GM13977 (cell line): ENCODE data around the gene SYPL2.
"Not testable (repeated sequence)": the region's sequence is repeated elsewhere in the genome, so short reads cannot be mapped to it uniquely, and the experiment has no call there.

ENCODE experiments used
- DNase-seq: peaks from one replicate; pipeline ENCODE4 v3.0.0; 2012; ENCODE audit warnings: low spot score
- CTCF ChIP-seq: IDR thresholded peaks from 2 replicates; pipeline ENCODE4 v1.5.1; 2012; ENCODE audit warnings: mild to moderate bottlenecking, control low read depth; ENCODE audit not compliant: insufficient read depth; ENCODE audit errors: extremely low read depth, missing control alignments
- in situ Hi-C: fragments of 300-500 bp; cut with MboI; formaldehyde crosslinking; loops from one replicate; pipeline ENCODE4 v1.12.0; 2022; ENCODE audit warnings: low sequenced_read_pairs, low pct_unique_long_range_greater_than_20kb, mixed read lengths, inconsistent platforms; ENCODE audit not compliant: unreplicated experiment

SYPL2 gene

GRCh38 chr1:109432336-109432735 is 34.0 kb upstream of the SYPL2 start:
- in situ Hi-C loops, result no loop called here
- DNase-seq, result no peak
- no peak for TF ChIP-seq CTCF

- DNase-seq, result no peak
- in situ Hi-C loops, result no loop called here
- no peak for TF ChIP-seq CTCF
These were observed 33.0 kb upstream of the SYPL2 start for GRCh38 chr1:109433322-109433721.

GRCh38 chr1:109434484-109434883 is 31.9 kb upstream of the SYPL2 start:
- in situ Hi-C loops, result no loop called here
- TF ChIP-seq CTCF, result no peak
- no peak for DNase-seq

GRCh38 chr1:109438798-109439297 is 27.5 kb upstream of the SYPL2 start:
- peak; percentile 40 for DNase-seq
- no peak for TF ChIP-seq CTCF
- in situ Hi-C loops, result no loop called here

GRCh38 chr1:109441069-109441468 is 25.3 kb upstream of the SYPL2 start:
- DNase-seq, result no peak
- in situ Hi-C loops, result no loop called here
- TF ChIP-seq CTCF, result no peak

GRCh38 chr1:109443476-109443875 is 22.9 kb upstream of the SYPL2 start:
- TF ChIP-seq CTCF, result no peak
- in situ Hi-C loops, result no loop called here
- no peak for DNase-seq

- no peak for DNase-seq
- TF ChIP-seq CTCF, result no peak
- in situ Hi-C loops, result no loop called here
These were observed 22.0 kb upstream of the SYPL2 start for GRCh38 chr1:109444346-109444745.

GRCh38 chr1:109445949-109446695 is 20.2 kb upstream of the SYPL2 start:
- DNase-seq, in situ Hi-C loops: not testable (repeated sequence)
